Neural progenitor cell (in vitro differentiated cells): Measurements from ENCODE around the gene JPH3. TPM values are rescaled to one million over a fixed set of nuclear protein-coding genes. Genes with fewer than 3 reads are reported as not detected.

Experiments used
- DNase-seq: peaks from one replicate; pipeline ENCODE4 v3.0.0-alpha.2; 2016; ENCODE audit warnings: low spot score
- H2AFZ ChIP-seq: fragments of 200-600 bp; sonication (generic); replicated peaks from 2 replicates; pipeline ENCODE4 v1.6.1; 2016; ENCODE audit warnings: antibody characterized with exemption
- H3F3A ChIP-seq: fragments of 200-600 bp; sonication (generic); 2 replicates; pipeline ENCODE4 v1.6.1; 2016; ENCODE audit warnings: antibody characterized with exemption, low read depth
- H3K27ac ChIP-seq: fragments of 200-600 bp; sonication (generic); 2 replicates; pipeline ENCODE4 v1.5.1; 2016; ENCODE audit warnings: mild to moderate bottlenecking
- H3K27me3 ChIP-seq: fragments of 200-600 bp; sonication (generic); 2 replicates; pipeline ENCODE4 v1.6.1; 2016; ENCODE audit warnings: mild to moderate bottlenecking, moderate library complexity
- H3K36me3 ChIP-seq: fragments of 200-600 bp; sonication (generic); 2 replicates; pipeline ENCODE4 v1.5.1; 2016
- H3K4me1 ChIP-seq: fragments of 200-600 bp; sonication (generic); 2 replicates; pipeline ENCODE4 v1.6.1; 2016; ENCODE audit warnings: mixed run types
- H3K4me2 ChIP-seq: fragments of 200-600 bp; sonication (generic); 2 replicates; pipeline ENCODE4 v1.6.1; 2016
- H3K4me3 ChIP-seq: fragments of 200-600 bp; sonication (generic); 2 replicates; pipeline ENCODE4 v1.5.1; 2016
- H3K79me2 ChIP-seq: fragments of 200-600 bp; sonication (generic); 2 replicates; pipeline ENCODE4 v1.6.1; 2016; ENCODE audit warnings: low read depth
- H3K9ac ChIP-seq: fragments of 200-600 bp; sonication (generic); 2 replicates; pipeline ENCODE4 v1.6.1; 2016
- H3K9me3 ChIP-seq: fragments of 200-600 bp; sonication (generic); 2 replicates; pipeline ENCODE4 v1.5.1; 2016; ENCODE audit warnings: low read depth
- H4K20me1 ChIP-seq: fragments of 200-600 bp; sonication (generic); 2 replicates; pipeline ENCODE4 v1.6.1; 2016; ENCODE audit warnings: low read depth
- H3K27ac Mint-ChIP-seq: 3 replicates; pipeline ENCODE4 v1.8.0; 2021; ENCODE audit warnings: mixed read lengths
- H3K27me3 Mint-ChIP-seq: 2 replicates; pipeline ENCODE4 v1.8.0; 2022; ENCODE audit warnings: low read depth, mild to moderate bottlenecking, inconsistent platforms, moderate library complexity, mixed read lengths; ENCODE audit not compliant: insufficient read depth
- H3K36me3 Mint-ChIP-seq: 3 replicates; pipeline ENCODE4 v1.8.0; 2021; ENCODE audit warnings: mixed read lengths
- H3K4me1 Mint-ChIP-seq: 3 replicates; pipeline ENCODE4 v1.8.0; 2021; ENCODE audit warnings: mixed read lengths
- H3K4me3 Mint-ChIP-seq: 3 replicates; pipeline ENCODE4 v1.8.0; 2021; ENCODE audit warnings: mild to moderate bottlenecking, moderate library complexity, mixed read lengths
- H3K9me3 Mint-ChIP-seq: 3 replicates; pipeline ENCODE4 v1.8.0; 2020; ENCODE audit warnings: mixed read lengths
- CTCF ChIP-seq: fragments of 200-600 bp; sonication (generic); IDR thresholded peaks from 2 replicates; pipeline ENCODE4 v1.5.1; 2017; ENCODE audit warnings: antibody characterized with exemption, mild to moderate bottlenecking
- EZH2 ChIP-seq: fragments of 200-600 bp; sonication (generic); IDR thresholded peaks from 2 replicates; pipeline ENCODE4 v1.6.1; 2017; ENCODE audit warnings: antibody characterized with exemption, mild to moderate bottlenecking, moderate library complexity
- EZH2phosphoT487 ChIP-seq: fragments of 200-600 bp; sonication (generic); IDR thresholded peaks from 2 replicates; pipeline ENCODE4 v1.6.1; 2017; ENCODE audit warnings: antibody characterized with exemption
- total RNA-seq: library from RNA; depleted of rRNA; stranded (reverse); fragments of >200 nt; gene quantifications from 2 replicates; pipeline ENCODE4 v1.2.3, GENCODE V29; 2015; ENCODE audit warnings: low replicate concordance

The JPH3 gene
- total RNA-seq, 1 donor from 2014 or later: 7.1 TPM

GRCh38 chr16:87705771-87706277 is 103.5 kb downstream of the JPH3 start:
- peak overlapping the region; percentile 47 for H3K4me2 ChIP-seq
- no peak overlapping the region for H3K4me3 ChIP-seq
- no peaks in the 10 kb centered on the region for H3K36me3 ChIP-seq
- Mint-ChIP-seq H3K4me3 (no peak overlapping the region), H3K27me3 (no peaks in the 10 kb centered on the region), H3K9me3 (no peaks in the 10 kb centered on the region), H3K27ac (no peak overlapping the region), H3K4me1 (peaks cover 10% of the 10 kb centered on the region), H3K36me3 (peaks cover 8% of the 10 kb centered on the region)
- H3K4me1 ChIP-seq: peaks cover 18% of the 10 kb centered on the region
- H3K9me3 ChIP-seq: no peaks in the 10 kb centered on the region
- DNase-seq: peak; percentile 42
- H4K20me1 ChIP-seq: peaks cover 17% of the 10 kb centered on the region
- H3K79me2 ChIP-seq: peaks cover 6% of the 10 kb centered on the region
- H3F3A ChIP-seq: no peaks in the 10 kb centered on the region
- H2AFZ ChIP-seq: no peak overlapping the region
- H3K27me3 ChIP-seq: no peaks in the 10 kb centered on the region
- H3K27ac ChIP-seq: peak overlapping the region; percentile 67
- no peak overlapping the region for H3K9ac ChIP-seq
- TF ChIP-seq EZH2phosphoT487 (no peak), EZH2 (no peak), CTCF (no peak)

GRCh38 chr16:87706278-87707000 is 104.1 kb downstream of the JPH3 start:
- TF ChIP-seq EZH2phosphoT487: no peak
- TF ChIP-seq EZH2: no peak
- no peak for TF ChIP-seq CTCF
- Histone ChIP-seq H3K27me3 (no peaks in the 10 kb centered on the region), H3K9me3 (no peaks in the 10 kb centered on the region), H3K36me3 (no peaks in the 10 kb centered on the region), H3K9ac (no peak overlapping the region), H3K79me2 (peaks cover 6% of the 10 kb centered on the region), H3K4me2 (no peak overlapping the region), H2AFZ (no peak overlapping the region), H3K4me1 (peaks cover 18% of the 10 kb centered on the region), H4K20me1 (peaks cover 17% of the 10 kb centered on the region), H3K27ac (no peak overlapping the region), H3F3A (no peaks in the 10 kb centered on the region), H3K4me3 (no peak overlapping the region)
- Mint-ChIP-seq H3K9me3 (no peaks in the 10 kb centered on the region), H3K4me1 (peaks cover 10% of the 10 kb centered on the region), H3K27me3 (no peaks in the 10 kb centered on the region), H3K4me3 (no peak overlapping the region), H3K36me3 (peaks cover 8% of the 10 kb centered on the region), H3K27ac (no peak overlapping the region)
- DNase-seq: peak; percentile 52

GRCh38 chr16:87707097-87707496 is 104.8 kb downstream of the JPH3 start:
- Mint-ChIP-seq H3K9me3 (no peaks in the 10 kb centered on the region), H3K36me3 (peaks cover 8% of the 10 kb centered on the region), H3K4me1 (peaks cover 10% of the 10 kb centered on the region), H3K27ac (no peak overlapping the region), H3K4me3 (no peak overlapping the region), H3K27me3 (no peaks in the 10 kb centered on the region)
- DNase-seq: peak; percentile 52
- Histone ChIP-seq H3K9ac (no peak overlapping the region), H3K27me3 (no peaks in the 10 kb centered on the region), H4K20me1 (peaks cover 17% of the 10 kb centered on the region), H2AFZ (no peak overlapping the region), H3K27ac (no peak overlapping the region), H3K4me1 (peaks cover 18% of the 10 kb centered on the region), H3K36me3 (no peaks in the 10 kb centered on the region), H3K79me2 (peaks cover 6% of the 10 kb centered on the region), H3K4me2 (no peak overlapping the region), H3K9me3 (no peaks in the 10 kb centered on the region), H3F3A (no peaks in the 10 kb centered on the region), H3K4me3 (no peak overlapping the region)
- TF ChIP-seq CTCF: peak; percentile 34
- TF ChIP-seq EZH2phosphoT487: no peak
- TF ChIP-seq EZH2: no peak
